Cardiac septum (tissue), 1 donor: ENCODE measurements around the gene TSHZ3. TPM values are rescaled to one million over a fixed set of nuclear protein-coding genes. Genes with fewer than 3 reads are reported as not detected.
A peak's percentile ranks its signal among the peaks of the same experiment; 100 is the strongest.

Experiments
- DNase-seq: peaks from one replicate; pipeline ENCODE4 v3.0.0-alpha.2; 2020; ENCODE audit warnings: low spot score
- intact Hi-C: fragments of 100-400 bp; cut with DNase I; formaldehyde crosslinking; loops from one replicate; pipeline ENCODE4 v1.14.0; 2022
- total RNA-seq: library from RNA; stranded (reverse); fragmentation: NEBNext Ultra II Directional; extraction: Animal tissue kit (Norgen Biotek cat#: 25700); gene quantifications from one replicate; pipeline ENCODE4 v1.2.1, GENCODE V29; 2021
- donor health status: DM: no; HTN: no; CAD: no.

TSHZ3 gene
- total RNA-seq, 1 donor from 2014 or later: 5.2 TPM

- intact Hi-C loops: loop anchor here (10.0 kb wide), 1 partner anchor 104 kb away; no protein-coding TSS in a partner anchor
- DNase-seq: peak; percentile 7
Measured at GRCh38 chr19:31318790-31319425, 30.3 kb downstream of the TSHZ3 start.

GRCh38 chr19:31317570-31317969 lies 31.7 kb downstream of the TSHZ3 start:
- intact Hi-C loops: loop anchor here (2.0 to 10.0 kb wide), 2 partner anchors 31 to 103 kb away; partner anchors contain the start of gene TSHZ3
- peak; percentile 31 for DNase-seq

DNA sequence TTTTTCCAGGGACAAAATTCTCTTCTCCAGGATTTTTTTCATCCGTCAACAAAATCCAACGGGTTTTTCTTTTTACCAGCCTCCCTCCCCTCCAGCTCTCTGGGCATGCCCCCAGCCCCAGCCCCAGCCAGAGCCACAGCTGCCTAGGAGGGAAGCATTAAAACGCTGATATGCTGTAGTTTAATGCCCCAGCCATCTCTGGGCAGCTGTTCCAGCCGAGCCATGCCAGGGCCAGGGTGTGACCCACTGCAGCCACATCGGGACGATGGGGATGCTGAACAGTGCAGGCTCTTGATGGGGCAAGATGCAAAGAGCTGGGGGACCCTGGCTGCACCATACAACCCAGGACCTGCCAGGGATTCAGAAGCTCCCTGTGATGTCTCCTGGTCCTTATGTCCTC lies 32.1 kb downstream of the TSHZ3 start:
- DNase-seq: peak; percentile 14
- intact Hi-C loops: loop anchor here (2.0 to 10.0 kb wide), 2 partner anchors 32 to 102 kb away; partner anchors contain the start of gene TSHZ3

GRCh38 chr19:31316201-31316951 lies 32.9 kb downstream of the TSHZ3 start:
- intact Hi-C loops: loop anchor here (2.0 to 10.0 kb wide), 2 partner anchors 32 to 102 kb away; partner anchors contain the start of gene TSHZ3
- DNase-seq: peak; percentile 50

GRCh38 chr19:31315652-31316051 lies 33.6 kb downstream of the TSHZ3 start:
- intact Hi-C loops: loop anchor here (2.0 to 10.0 kb wide), 2 partner anchors 33 to 101 kb away; partner anchors contain the start of gene TSHZ3

GRCh38 chr19:31314849-31315629 lies 34.2 kb downstream of the TSHZ3 start:
- intact Hi-C loops: loop anchor here (10.0 kb wide), 1 partner anchor 100 kb away; no protein-coding TSS in a partner anchor
- DNase-seq: no peak

More at GRCh38 chr19:31315652-31316051, 33.6 kb downstream of the TSHZ3 start:
- no peak for DNase-seq

DNA sequence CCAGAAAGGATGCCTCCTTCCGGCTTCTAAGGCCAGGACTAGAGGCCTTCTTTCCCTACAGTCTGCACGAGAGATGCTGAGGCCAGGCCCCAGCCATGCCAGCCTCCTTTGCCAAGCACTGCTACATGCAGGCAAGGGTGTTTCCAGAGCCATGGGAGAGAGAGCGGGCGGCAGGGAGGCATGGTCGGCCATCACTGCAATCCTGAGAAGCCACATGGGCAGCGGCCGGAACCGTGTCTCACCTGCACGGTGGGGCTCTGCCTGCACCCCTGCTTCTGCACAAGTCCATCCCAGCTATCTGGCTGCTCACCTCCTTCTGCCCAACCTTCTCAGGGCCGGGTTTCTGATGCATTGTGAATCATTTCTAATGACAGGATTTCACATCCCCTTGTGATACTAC lies 35.1 kb downstream of the TSHZ3 start:
- DNase-seq: no peak
- intact Hi-C loops: loop anchor here (10.0 kb wide), 1 partner anchor 99 kb away; no protein-coding TSS in a partner anchor

- no peak for DNase-seq
- intact Hi-C loops: loop anchor here (10.0 kb wide), 1 partner anchor 99 kb away; no protein-coding TSS in a partner anchor
Measured at GRCh38 chr19:31313291-31314030, 35.8 kb downstream of the TSHZ3 start.

DNA sequence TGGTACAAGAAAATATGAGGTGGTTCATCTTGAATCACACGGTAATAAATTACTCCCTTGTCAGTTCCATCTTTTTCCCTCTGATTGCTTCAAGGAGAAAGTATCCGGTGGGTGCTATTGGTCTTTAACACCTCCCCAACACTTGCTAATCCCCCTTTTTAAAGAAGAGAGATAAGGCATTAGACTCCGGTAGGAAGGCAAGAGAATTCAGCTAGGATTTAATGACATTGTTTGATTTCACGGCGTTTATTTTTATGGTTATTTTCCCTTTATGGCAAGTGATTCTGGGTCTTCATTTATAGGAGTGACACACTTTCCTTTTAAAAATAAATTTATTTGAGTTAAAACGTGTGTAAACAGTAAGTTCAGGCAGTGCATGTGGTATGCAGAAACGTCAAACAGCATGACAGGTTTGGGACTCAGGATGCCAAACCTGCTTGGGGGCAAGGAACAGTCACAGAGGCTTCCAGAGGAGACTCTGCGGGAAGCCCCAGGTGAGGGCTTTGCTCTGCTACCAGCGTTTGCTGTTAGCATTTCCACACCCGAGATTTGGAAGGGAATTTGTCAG lies 36.5 kb downstream of the TSHZ3 start:
- intact Hi-C loops: loop anchor here (10.0 kb wide), 1 partner anchor 98 kb away; no protein-coding TSS in a partner anchor

GRCh38 chr19:31312009-31312676 lies 37.1 kb downstream of the TSHZ3 start:
- intact Hi-C loops: loop anchor here (10.0 kb wide), 1 partner anchor 97 kb away; no protein-coding TSS in a partner anchor
- no peak for DNase-seq

More for the DNA sequence above, 36.5 kb downstream of the TSHZ3 start:
- no peak for DNase-seq

DNA sequence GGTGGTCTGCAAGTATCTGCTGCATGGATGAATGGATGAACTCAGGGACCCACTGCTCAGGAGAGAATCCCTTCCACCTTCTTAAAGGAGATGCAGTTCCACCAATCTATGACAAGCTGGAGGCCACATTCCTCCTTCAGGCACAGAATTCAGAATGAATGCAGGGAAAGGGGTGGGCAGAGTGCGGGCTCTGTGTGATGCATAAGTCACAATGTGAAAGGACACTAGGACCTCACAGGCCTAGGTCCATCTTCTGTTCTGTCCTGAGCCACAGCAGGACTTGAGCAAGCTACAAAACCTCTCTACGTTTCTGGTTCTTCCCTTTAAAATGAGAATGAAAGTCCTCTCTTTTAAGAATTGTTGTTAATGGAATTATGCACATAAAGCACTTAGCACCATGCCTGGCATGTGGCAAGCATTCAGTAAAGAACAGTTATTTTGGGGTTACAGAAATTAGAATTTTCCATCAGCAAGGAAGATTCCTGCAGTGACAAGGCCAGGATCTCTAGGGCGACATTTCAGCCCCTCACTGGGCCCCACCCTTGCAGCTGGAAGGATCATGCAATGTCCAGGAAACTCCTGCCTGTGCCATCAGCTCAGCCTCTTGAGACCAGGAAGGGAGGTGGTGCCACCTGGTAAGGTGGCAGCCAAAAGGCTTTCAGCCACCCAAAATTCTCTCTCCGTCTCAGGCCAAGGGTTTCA lies 38.7 kb downstream of the TSHZ3 start:
- DNase-seq: no peak
- intact Hi-C loops: loop anchor here (10.0 kb wide), 1 partner anchor 96 kb away; no protein-coding TSS in a partner anchor

- intact Hi-C loops: no loop called here
- DNase-seq: peak; percentile 27
Measured at GRCh38 chr19:31308781-31309180, 40.5 kb downstream of the TSHZ3 start.

DNA sequence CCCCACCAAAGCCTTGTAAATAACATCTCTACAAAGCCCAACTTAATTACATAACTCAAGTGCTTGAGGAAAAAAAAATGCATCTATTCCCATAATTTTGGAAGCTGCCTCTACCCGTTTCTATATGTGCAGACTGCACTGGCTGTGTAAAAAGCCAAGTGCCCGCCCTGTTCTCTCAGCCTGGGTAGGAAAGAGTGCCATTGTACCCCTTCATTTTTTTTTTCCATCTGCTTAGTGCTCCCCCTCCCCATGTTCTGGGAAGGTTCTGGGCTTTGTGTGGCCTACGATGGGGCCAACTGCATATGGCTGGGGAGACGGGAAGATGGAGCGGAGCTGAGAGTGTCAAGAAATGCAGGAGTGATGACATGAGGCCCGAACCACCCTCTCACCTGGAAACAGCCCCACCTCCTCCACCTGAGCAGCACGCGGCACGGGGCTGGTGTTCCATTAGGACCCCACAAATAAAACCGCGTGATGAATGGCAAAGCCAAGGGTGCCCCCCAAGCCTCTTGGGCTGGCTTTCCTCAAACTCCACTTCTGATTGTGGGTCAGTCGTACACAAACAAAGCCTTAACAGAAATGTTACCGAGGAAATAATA lies 42.1 kb downstream of the TSHZ3 start:
- DNase-seq: no peak
- intact Hi-C loops: no loop called here

DNA sequence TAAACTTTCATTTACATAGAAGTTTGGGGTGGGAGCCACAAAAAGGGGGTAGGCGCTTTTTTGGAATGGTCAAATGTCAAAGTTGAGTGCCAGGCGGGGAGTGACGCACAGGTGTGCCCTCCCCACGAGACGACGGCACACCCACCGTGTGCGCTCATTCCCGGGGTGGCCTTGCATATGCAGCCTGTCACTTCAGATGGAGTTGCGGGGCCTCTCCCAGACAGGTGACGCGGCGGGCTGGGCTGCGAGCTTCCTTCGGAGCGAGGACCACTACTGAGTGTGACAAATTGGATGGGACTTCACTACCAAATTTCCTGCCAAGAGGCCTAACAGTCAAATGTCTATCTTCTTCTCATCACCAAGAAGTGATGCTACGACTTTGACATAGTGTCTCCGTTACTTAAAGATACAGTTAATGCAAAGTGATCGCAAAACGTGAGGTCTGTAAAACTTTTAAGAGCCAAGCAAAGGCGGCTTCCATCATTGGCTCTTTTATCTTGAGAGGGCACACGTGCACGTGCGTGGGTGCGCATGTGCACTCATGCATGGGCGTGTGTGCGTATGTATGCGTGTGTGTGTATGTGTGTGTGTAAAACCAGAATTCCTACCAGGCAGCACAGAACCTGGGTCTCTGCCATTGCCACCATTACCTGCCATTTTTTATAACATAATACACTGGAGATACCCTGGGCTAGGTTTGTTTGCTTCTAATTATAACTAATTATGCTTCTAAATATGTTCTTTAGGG lies 43.1 kb downstream of the TSHZ3 start:
- intact Hi-C loops: no loop called here

GRCh38 chr19:31304831-31305312 lies 44.4 kb downstream of the TSHZ3 start:
- DNase-seq: peak; percentile 63

More for the DNA sequence above, 43.1 kb downstream of the TSHZ3 start:
- peak; percentile 29 for DNase-seq

GRCh38 chr19:31303262-31303815 lies 45.9 kb downstream of the TSHZ3 start:
- DNase-seq: peak; percentile 58
- intact Hi-C loops: no loop called here

More at GRCh38 chr19:31304831-31305312, 44.4 kb downstream of the TSHZ3 start:
- intact Hi-C loops: no loop called here
